Measurements from ENCODE around the gene M1AP. TPM values are rescaled to one million over a fixed set of nuclear protein-coding genes. Genes with fewer than 3 reads are reported as not detected.

M1AP gene
- total and polyA plus RNA-seq, 9 of the 15 experiments (the other 6 are each of a cell fraction or from before 2014, with no cell fraction given) = 0.06 to 0.33 (median 0.11) TPM; not detected in 4

DNA sequence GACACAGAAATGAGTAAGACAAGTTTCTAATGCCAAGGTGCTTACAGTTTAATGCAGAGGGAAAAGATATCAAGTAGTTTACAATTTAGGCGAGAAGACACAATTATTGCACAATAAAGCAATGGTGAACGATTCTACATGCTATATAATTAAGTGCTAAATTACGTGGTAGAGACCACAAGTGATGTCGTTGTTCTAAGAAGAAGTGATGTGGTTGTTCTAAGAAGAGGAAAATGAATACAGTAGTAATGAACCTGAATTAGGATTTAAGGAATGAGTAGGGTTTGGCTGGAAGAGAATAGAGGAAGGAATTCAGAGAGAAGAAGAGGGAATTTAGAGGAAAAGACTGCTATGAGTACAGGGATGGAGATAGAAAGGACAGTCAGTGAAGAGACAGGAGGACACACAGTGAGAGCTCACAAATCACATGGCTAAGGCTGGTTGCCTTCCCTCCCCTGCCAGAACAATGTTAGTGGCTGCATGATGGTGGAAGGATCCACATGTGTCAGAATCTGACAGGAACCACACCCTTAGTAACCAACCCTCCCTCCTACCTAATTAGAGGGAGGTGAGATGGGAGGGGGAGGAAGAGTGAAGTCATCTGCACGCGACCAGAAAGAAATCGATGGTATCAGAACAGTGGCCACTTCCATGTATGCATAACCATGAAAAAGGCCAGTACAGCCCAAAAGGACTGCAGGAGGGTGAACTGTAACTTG is 44.7 kb downstream of the M1AP start:
- ChIA-PET POLR2A (interaction anchor here (0.6 to 1.2 kb wide), 3 partner anchors 11 to 28 kb away, joined by 3 read pairs; no protein-coding TSS in a partner anchor), CTCF (ENCODE audit: low intra/inter-chr PET ratio) (no interaction called here)
- Histone ChIP-seq H3K9me3 (replicated peaks; ENCODE audit: control insufficient read depth, insufficient read depth, low read depth, low read length) (no peaks in the 10 kb centered on the region), H3K36me3 (ENCODE audit: control insufficient read depth, insufficient read depth, low read length) (no peaks in the 10 kb centered on the region), H4K20me1 (replicated peaks; ENCODE audit: control insufficient read depth, insufficient read depth, low read length) (no peaks in the 10 kb centered on the region), H2AFZ (ENCODE audit: low read depth, low read length) (peak overlapping the region; percentile 93), H3K9me1 (ENCODE audit: control insufficient read depth, insufficient read depth, low read length) (no peaks in the 10 kb centered on the region), H3K4me3 (no peak overlapping the region), H3K9ac (ENCODE audit: insufficient read depth in 1 of 2, low read depth in 2 of 2, low read length in 2 of 2) (no peak overlapping the region), H3K4me2 (ENCODE audit: insufficient read depth, low read length) (peak overlapping the region; percentile 36; the same call in 1 of the 2 replicates), H3K4me1 (replicated peaks in 1 of 2; ENCODE audit: control insufficient read depth in 2 of 2, insufficient read depth in 2 of 2, low read length in 2 of 2) (peaks cover 0 to 6% of the 10 kb centered on the region in 2 experiments; a peak in 4 of 5 replicates), H3K27me3 (ENCODE audit: control insufficient read depth in 2 of 2, insufficient read depth in 2 of 2, low read length in 2 of 2) (no peaks in the 10 kb centered on the region), H3K27ac (ENCODE audit: extremely low read depth, low read depth, low read length) (no peak overlapping the region), H3K79me2 (ENCODE audit: control insufficient read depth, insufficient read depth, low read length) (no peaks in the 10 kb centered on the region)
- ATAC-seq = peak; percentile 93
- BruUV-seq (replicated peaks) = no TSS peak
- 15% methylated on average over 7 of the region's 7 CpGs for WGBS (ENCODE audit: insufficient coverage, low coverage, missing lambda C conversion rate)
- FAIRE-seq = peak; percentile 42
- peak; percentile 35 to 59 (median 46) for DNase-seq (ENCODE audit: extremely low read depth in 1 of 4, low spot score in 3 of 4)
- in situ Hi-C loops (cut with MboI) = no loop called here
- intact Hi-C loops (cut with micrococcal nuclease) = no loop called here
- TF ChIP-seq JUN (IDR thresholded peaks at IDR 0.05; ENCODE audit: borderline replicate concordance, low read depth, low read length) (0 out of 2 replicates have a peak, but pooled peaks have one; percentile 44), JUN (CRISPR knock-in tag; IDR thresholded peaks at IDR 0.05; ENCODE audit: borderline replicate concordance) (no peak), RAD21 (CRISPR knock-in tag; conservative IDR thresholded peaks at IDR 0.05 in 1 of 2, IDR thresholded peaks at IDR 0.05 in 1 of 2) (no peak), ZFX (CRISPR knock-in tag; IDR thresholded peaks at IDR 0.05) (no peak), ATF7 (IDR thresholded peaks at IDR 0.05) (peak; percentile 71), GTF2A2 (tag; IDR thresholded peaks at IDR 0.05) (no peak), ZNF280B (CRISPR knock-in tag; IDR thresholded peaks at IDR 0.05) (no peak), CTBP1 (IDR thresholded peaks at IDR 0.05; ENCODE audit: borderline replicate concordance) (peak; percentile 60; the same call in 1 of the 2 replicates), MYC (IDR thresholded peaks at IDR 0.05; ENCODE audit: low read depth, low read length) (peak; percentile 38; the same call in 1 of the 2 replicates), MYC (CRISPR knock-in tag; IDR thresholded peaks at IDR 0.05; ENCODE audit: borderline replicate concordance, low read depth) (no peak), ZBED1 (IDR thresholded peaks at IDR 0.05) (no peak), ATF3 (IDR thresholded peaks at IDR 0.05) (peak; percentile 49), ATF3 (CRISPR knock-in tag; conservative IDR thresholded peaks at IDR 0.05) (no peak), ZNF12 (CRISPR knock-in tag; IDR thresholded peaks at IDR 0.05) (no peak), ESRRB (CRISPR knock-in tag; IDR thresholded peaks at IDR 0.05; ENCODE audit: borderline replicate concordance) (no peak), FOXJ2 (tag; IDR thresholded peaks at IDR 0.05) (no peak), MEIS2 (IDR thresholded peaks at IDR 0.05; ENCODE audit: partially characterized antibody) (peak; percentile 48), ZBTB12 (CRISPR knock-in tag; IDR thresholded peaks at IDR 0.05) (peak; percentile 65), KLF13 (tag; IDR thresholded peaks at IDR 0.05; ENCODE audit: borderline replicate concordance, low read depth) (no peak), SMC3 (conservative IDR thresholded peaks at IDR 0.05; ENCODE audit: insufficient read depth, low read depth, low read length) (no peak), POLR2A (conservative IDR thresholded peaks at IDR 0.05) (no peak)
